ENCODE measurements around the gene TAAR5.

DNA sequence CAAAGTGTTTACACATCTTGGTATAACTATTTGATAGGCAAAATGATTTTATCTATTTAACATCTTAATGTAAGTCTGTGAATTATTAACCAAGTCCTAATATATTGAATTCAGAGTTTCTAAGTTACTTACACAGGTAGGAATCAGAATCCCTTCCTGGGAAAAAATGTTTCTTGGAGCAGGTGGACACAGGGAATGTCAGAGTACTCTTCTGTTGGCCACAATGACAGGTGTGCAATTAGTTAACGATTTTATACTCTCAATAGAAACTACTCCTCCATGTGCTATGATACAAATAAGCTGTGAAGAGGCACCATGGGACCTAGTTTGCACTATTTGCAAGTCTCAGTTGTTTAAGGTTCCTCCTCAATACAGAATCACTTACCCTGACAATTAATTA is 821 bp upstream of the TAAR5 start:
- TF ChIP-seq, protein P1, sequence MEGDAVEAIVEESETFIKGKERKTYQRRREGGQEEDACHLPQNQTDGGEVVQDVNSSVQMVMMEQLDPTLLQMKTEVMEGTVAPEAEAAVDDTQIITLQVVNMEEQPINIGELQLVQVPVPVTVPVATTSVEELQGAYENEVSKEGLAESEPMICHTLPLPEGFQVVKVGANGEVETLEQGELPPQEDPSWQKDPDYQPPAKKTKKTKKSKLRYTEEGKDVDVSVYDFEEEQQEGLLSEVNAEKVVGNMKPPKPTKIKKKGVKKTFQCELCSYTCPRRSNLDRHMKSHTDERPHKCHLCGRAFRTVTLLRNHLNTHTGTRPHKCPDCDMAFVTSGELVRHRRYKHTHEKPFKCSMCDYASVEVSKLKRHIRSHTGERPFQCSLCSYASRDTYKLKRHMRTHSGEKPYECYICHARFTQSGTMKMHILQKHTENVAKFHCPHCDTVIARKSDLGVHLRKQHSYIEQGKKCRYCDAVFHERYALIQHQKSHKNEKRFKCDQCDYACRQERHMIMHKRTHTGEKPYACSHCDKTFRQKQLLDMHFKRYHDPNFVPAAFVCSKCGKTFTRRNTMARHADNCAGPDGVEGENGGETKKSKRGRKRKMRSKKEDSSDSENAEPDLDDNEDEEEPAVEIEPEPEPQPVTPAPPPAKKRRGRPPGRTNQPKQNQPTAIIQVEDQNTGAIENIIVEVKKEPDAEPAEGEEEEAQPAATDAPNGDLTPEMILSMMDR (IDR thresholded peaks at IDR 0.05 in 4 of 5, conservative IDR thresholded peaks at IDR 0.05 in 1 of 5), result no peak
- no peak for TF ChIP-seq POLR2A (IDR thresholded peaks at IDR 0.05)

Measured in gastrocnemius medialis (tissue), 4 donors.